SK-N-MC (cell line): ENCODE measurements around the gene DMRT3.

Experiments
- EZH2 ChIP-seq: fragments of 200-600 bp; sonication (generic); IDR thresholded peaks from one replicate; pipeline ENCODE4 v1.6.1; 2017; ENCODE audit warnings: antibody characterized with exemption
- POLR2AphosphoS5 ChIP-seq: IDR thresholded peaks from 2 replicates; pipeline ENCODE4 v1.6.1; 2012; ENCODE audit warnings: mild to moderate bottlenecking, low read depth, low read length, borderline replicate concordance

DNA sequence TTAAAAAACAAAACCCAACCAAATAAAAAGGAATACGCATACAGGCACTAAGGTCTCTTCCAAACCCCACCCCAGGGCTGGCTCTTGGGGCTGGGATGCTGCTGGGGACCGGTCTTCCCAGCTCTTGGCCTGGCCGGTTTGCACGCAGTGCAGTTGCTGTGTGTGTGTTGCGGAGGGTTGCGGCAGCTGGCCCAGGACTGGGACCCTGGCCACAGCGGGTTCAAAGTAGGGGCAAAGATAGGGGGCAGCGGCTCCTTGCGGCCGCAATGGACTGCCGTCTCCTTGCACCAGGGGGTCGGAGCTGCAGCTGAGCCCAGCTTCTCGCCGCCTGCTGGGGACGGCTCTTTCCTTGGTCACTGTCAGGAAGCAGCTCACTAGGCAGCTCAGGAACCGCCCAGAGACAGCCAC lies 5.0 kb downstream of the DMRT3 start:
- no peak for TF ChIP-seq POLR2AphosphoS5
- no peak for TF ChIP-seq EZH2
